ENCODE results near the gene GSTO1.

DNA sequence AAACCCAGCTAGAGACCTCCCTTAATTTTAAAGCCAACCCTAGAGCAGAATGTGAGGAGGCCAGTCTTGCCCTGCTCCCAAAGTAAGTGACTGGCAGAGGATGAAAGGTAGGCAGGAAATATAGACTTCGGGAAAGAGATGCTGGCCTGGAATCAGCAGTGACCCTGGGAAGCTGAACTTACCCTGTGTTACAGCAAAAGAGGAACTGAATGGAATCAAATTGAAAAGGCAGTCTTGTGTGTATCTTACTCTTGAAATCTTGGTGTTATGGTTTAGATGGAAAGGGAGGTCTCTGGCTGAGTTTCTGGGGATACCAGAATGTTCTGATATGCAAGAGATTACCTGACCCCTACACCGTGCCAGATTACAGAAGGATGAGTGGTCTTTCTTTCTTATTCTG, 14.6 kb upstream of the GSTO1 start:
- TF ChIP-seq POLR2AphosphoS5 (IDR thresholded peaks at IDR 0.05; ENCODE audit: borderline replicate concordance, low read depth, low read length) (no peak), FOXP2 (optimal IDR thresholded peaks at IDR 0.05; ENCODE audit: control extremely low read depth, extremely low read length, insufficient read depth) (no peak)

Data from SK-N-MC (cell line).